ENCODE measurements around the gene MMP28.

Gene MMP28

DNA sequence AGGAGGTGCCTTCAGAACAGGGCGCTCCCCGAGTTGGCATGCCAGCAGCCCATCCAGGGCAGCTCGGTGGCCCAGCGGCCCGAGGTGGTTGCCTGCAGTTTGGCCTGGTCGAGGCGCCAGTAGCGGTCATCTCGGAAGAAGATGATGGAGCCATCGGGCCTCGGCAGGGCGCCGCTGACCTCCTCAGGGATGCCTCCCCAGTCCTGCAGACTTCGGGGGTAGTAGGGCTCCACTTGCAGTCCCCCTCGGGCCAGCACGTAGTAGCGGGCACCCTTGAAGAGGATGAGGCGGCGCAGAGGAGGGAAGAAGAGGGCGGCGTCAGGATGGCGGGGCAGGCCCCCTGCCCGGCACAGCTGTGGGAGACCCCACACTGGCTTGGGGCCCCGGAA, 29.0 kb downstream of the MMP28 start:
- H3K27ac ChIP-seq, result no peak overlapping the region
- no peak for TF ChIP-seq ZFX (IDR thresholded peaks at IDR 0.05)
- TF ChIP-seq, protein P1, sequence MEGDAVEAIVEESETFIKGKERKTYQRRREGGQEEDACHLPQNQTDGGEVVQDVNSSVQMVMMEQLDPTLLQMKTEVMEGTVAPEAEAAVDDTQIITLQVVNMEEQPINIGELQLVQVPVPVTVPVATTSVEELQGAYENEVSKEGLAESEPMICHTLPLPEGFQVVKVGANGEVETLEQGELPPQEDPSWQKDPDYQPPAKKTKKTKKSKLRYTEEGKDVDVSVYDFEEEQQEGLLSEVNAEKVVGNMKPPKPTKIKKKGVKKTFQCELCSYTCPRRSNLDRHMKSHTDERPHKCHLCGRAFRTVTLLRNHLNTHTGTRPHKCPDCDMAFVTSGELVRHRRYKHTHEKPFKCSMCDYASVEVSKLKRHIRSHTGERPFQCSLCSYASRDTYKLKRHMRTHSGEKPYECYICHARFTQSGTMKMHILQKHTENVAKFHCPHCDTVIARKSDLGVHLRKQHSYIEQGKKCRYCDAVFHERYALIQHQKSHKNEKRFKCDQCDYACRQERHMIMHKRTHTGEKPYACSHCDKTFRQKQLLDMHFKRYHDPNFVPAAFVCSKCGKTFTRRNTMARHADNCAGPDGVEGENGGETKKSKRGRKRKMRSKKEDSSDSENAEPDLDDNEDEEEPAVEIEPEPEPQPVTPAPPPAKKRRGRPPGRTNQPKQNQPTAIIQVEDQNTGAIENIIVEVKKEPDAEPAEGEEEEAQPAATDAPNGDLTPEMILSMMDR (conservative IDR thresholded peaks at IDR 0.05), result no peak

DNA sequence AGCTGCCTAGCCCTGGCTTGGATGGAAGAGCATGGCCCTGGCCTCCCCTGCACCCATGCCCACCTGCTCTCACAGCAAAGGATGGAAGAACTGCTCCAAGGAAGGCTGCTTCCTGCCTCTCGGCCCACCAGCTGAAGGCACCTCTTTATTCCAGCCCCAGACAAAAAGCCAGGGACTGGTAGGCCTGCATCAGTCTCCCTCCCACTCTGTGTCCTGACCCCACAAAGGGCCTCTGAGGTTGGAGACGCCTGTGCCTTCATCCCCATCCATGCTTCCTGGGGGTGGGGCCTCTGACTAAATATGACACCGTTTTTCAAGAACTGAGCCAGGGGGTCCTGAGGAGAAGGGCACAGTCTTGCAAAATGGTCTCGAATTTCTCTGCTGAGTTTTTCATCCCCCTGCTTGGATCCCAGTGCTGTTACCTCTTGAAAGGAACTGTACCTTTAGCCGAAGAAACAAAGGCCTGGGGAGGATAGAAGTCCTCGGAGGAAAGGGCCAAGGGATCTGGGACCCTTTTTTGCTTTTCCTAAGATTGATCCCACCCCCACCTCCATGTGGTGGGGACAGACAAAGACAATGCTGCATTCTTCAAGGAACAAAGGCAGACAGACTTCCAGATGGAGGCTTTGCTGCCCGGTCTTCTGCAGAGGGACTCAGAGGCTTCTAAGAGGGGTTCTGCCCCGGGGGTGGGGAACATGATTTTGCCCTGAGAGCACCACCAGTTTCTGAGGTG, 29.5 kb downstream of the MMP28 start:
- H3K27ac ChIP-seq, result no peak overlapping the region
- TF ChIP-seq, protein P1 (conservative IDR thresholded peaks at IDR 0.05), result no peak
- no peak for TF ChIP-seq ZFX (IDR thresholded peaks at IDR 0.05)

GRCh38 chr17:35765086-35765710, 30.2 kb downstream of the MMP28 start:
- no peak for TF ChIP-seq ZFX (IDR thresholded peaks at IDR 0.05)
- TF ChIP-seq, protein P1 (conservative IDR thresholded peaks at IDR 0.05), result no peak
- H3K27ac ChIP-seq, result no peak overlapping the region

DNA sequence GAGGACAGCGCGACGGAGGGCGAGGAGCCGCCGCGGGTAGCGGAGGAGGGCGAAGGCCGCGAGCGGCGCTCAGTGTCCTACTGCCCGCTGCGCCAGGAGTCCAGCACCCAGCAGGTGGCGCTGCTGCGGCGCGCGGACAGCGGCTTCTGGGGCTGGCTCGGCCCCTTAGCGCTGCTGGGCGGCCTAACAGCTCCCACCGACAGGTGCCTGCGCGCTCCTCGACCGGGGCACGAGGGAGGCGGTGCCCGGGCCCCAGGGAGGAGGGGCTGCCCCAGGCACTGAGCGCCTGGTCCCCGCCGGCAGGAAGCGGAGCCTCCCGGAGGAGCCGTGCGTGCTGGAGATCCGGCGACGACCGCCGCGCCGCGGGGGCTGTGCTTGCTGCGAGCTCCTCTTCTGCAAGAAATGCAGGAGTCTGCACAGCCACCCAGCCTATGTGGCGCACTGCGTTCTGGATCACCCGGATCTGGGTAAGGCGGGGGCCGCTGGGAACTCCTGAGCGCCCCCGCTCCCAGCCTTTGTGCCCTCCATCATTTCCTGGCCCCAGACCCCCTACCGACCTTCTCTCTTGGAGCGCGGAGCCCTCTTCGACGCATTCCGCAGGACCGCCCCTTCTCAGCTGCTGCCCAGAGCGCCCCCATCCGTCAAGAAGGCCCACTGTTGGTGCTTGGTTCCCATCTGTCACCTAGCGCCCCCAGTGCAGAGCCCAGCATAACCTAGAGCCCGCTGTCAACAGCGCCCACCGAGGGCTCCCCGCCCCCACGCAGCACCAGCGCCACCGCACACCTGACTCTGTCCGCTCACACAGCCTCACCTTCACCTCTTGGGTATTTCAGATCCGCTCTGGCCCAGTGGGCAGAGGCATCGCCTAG, 31.1 kb downstream of the MMP28 start:
- no peak overlapping the region; the same call in 1 of the 2 replicates for H3K27ac ChIP-seq
- TF ChIP-seq, protein P1 (conservative IDR thresholded peaks at IDR 0.05), result peak; percentile 98
- no peak for TF ChIP-seq ZFX (IDR thresholded peaks at IDR 0.05)

GRCh38 chr17:35763767-35764122, 31.7 kb downstream of the MMP28 start:
- TF ChIP-seq, protein P1 (conservative IDR thresholded peaks at IDR 0.05), result no peak
- no peak overlapping the region for H3K27ac ChIP-seq

DNA sequence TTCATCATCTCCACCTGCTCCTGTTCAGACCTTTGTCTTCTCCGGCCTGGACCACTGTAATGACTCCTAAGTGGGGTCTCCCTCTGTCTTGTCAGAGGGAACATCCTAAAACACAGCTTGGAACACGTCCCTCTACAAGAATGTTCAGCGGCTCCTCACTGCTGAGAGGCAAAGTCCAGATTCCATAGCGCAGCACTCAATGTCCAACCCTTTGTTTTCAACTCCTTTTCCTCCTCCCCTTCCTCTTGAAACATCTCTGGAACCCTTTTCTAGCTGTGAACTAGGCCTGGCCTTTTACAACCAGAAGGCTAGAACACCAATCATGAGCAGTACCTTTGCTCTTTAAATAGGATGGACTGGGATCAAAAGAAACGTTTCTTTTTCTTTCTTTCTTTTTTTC, 33.8 kb downstream of the MMP28 start:
- TF ChIP-seq ZFX (IDR thresholded peaks at IDR 0.05), result no peak
- TF ChIP-seq, protein P1 (conservative IDR thresholded peaks at IDR 0.05), result no peak
- no peak overlapping the region for H3K27ac ChIP-seq

DNA sequence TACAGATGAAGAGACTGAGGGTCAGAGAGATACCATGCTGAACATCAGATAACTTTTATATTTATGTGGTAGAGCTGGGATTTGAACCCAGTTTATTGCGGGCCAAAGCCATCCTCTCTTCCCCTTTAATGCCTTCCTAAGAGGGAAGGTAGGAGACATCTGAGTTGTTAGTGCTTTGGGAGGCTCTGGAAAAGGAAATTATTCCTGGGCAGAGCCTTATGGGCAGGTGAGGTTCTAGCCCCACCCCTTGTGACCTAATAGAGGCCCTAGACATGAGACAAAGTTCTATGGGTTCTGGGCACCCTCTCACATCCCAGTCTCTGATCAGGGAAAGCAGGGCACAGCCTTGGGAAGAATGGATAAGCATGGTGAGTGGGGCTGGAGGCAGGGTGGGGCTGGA, 34.9 kb downstream of the MMP28 start, which contains the start of gene C17orf50:
Gene C17orf50 (plus strand): TSS at position 301 of the 400 bp plus-strand sequence. CDS start 55 bp downstream, at position 356.
- TF ChIP-seq, protein P1 (conservative IDR thresholded peaks at IDR 0.05), result no peak
- TF ChIP-seq ZFX (IDR thresholded peaks at IDR 0.05), result no peak
- H3K27ac ChIP-seq, result no peak within 1 kb of the TSS
